Astrocyte of the hippocampus (primary cell): ENCODE measurements around the gene ZSWIM4.

ENCODE experiments used
- DNase-seq: peaks from one replicate; pipeline ENCODE4 v3.0.0; 2011; ENCODE audit warnings: low read depth, low spot score

ZSWIM4 gene

DNA sequence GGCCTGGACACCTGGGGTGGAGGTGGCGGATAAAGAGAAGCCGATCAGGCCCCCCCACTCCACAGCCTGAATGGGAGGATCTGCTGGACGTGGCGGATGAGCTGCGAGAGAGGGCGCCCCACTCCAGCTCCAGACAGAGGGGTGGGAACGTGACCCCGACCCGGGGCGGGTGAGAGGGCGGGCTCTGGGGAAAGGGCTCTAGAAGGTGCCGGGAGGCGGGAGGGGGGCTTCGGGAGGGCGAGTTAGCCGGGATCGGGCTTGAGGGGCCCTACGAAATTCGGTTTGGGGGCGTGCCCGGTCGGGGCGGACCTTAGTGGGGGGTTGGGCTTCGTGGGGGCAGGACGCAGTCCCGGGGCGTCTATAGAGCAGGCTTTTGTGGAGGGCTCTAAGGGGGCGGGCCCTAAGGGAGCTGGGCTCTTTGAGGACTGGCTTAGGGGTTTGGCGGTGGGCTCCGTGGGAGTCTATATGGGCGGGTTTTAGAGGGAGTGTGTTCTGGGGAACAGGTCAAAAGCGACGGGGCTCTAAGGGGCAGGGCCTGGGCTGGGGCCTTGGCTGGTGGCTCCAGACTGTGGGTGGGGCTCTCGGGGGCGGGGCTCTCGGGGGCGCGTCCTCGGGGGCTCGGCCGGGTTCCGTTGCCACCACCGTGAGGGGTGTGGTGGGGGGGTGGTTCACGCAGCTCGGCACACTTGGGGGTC is 77.6 kb downstream of the ZSWIM4 start:
- peak; percentile 26 for DNase-seq

DNA sequence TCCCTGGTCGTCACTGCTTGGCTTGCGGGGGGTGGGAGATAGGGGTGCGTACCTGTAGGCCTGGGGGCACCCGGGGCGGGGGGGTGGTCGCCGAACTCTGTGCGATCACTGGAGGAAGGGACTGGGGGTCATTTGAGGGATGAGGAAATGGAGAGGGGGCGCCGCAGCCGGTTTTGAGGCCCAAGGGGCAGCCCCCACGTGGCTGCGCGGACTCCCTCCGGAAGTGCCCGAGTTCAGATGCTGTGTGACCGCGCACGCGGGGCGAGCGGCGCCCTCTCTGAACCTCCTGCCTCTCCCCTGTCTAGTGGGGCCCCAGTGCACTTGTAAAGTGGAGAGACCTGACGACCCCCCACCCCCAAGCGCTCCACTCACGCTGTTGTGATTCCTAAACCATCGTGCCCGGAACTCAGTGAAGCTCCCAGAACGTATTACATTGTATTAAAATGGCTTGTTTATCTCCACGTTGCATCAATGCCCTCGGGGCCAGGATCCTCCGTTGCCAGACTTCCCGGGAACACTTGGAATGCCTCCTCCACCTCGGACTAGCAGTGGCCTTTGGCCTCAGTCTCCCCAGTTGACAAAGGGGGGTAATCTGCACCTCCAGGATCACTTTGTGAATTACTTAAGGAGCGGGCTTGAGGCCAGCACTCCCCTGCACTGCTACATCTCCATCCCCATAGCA is 78.7 kb downstream of the ZSWIM4 start:
- no peak for DNase-seq

DNA sequence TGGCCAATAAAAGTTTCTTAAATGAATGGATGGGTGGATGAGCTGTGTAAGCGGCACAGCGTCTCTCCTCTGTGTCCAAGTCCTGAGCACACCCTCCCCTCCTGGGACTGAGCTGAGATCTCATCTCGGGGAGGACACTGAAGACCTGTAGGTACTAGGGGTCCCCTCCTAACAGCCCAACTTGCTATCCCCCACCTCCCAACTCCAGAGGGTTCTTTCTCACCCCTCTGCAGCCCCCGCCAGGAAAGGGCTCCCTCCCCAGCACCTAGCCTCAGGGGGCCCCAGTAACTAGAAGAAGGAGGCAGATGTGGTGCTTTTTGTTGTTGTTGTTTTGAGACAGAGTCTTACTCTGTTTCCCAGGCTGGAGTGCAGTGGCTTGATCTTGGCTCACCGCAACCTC is 80.6 kb downstream of the ZSWIM4 start:
- DNase-seq, result no peak

DNA sequence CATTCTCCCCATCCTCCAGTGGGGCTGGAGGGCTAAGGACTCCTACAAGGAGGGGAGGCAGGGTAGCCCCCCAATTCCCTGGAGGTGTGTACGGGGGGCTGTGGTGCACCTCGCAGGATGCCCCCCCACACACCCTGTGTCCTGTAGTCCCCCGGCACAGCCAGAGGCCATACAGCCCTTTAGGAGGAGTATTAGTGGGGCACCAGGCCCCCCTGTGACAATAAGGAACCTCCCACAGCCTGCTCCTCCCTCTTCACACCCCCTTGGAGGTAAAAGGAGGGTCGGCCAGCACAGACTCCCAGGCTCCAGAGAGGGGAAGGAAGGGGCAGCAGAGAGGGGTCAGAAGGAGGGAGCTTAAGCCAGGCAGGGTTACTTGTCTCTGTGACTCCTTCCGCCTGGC is 81.6 kb downstream of the ZSWIM4 start, which contains the start of gene NANOS3:
NANOS3 (plus strand) TSS at position 301 of the 400 bp plus-strand sequence. CDS start 115 bp downstream, outside the sequence.
- DNase-seq, result no peak

DNA sequence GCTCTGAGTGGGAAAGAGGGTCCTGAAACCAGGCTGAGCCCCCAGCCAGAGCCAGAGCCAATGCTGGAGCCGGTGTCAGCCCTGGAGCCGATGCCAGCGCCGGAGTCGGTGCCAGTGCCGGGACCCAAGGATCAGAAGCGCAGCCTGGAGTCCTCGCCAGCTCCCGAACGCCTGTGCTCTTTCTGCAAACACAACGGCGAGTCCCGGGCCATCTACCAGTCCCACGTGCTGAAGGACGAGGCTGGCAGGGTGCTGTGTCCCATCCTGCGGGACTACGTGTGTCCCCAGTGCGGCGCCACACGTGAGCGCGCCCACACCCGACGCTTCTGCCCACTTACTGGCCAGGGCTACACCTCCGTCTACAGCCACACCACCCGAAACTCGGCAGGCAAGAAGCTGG is 82.1 kb downstream of the ZSWIM4 start:
- DNase-seq, result no peak

DNA sequence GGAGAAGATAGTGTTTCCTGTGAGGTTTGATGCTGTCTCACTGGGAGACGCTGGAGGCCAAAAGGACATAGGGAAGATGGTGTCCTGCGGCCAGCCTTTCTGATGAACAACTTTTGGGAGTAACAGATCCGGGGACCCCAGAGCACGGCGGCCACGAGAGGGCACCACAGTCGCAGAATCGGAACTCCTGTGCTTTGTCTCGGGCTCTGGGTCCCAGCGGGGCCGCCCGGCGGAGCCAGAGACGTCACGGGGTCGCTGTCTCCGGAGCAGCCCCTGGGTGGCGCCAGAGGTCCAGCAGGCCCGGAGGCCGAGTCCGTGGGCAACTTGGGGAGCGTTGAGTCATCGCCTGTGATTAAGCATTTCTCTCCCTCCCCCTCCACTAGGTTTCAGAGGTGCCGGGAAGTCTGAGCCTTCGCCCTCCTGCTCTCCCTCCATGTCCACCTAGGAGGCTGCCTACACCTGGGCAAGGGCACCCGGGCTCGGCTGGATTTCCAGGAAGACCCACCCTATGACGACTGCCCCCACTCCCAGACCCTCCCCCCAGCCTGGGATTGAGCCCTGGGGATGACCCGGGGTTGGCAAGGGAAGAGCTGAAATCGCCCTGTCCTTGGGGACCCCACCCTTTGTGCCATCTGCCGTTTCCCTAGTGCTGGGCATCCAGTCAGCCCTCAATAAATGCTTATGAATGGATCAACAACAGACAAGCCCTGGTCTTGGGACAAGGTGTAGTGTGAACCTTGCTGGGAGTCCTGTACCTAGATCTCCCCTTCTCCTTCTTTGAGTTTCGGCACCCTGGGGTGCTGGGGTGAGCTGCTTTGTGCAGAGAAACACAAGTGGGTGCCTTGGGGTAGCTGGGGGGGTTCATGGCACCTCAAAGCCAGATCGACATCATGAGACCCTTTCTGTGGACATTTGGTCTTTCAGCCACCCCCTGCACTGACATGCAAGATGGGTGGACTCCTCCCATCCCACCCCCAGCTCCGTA is 85.1 kb downstream of the ZSWIM4 start:
- peak; percentile 99 for DNase-seq

DNA sequence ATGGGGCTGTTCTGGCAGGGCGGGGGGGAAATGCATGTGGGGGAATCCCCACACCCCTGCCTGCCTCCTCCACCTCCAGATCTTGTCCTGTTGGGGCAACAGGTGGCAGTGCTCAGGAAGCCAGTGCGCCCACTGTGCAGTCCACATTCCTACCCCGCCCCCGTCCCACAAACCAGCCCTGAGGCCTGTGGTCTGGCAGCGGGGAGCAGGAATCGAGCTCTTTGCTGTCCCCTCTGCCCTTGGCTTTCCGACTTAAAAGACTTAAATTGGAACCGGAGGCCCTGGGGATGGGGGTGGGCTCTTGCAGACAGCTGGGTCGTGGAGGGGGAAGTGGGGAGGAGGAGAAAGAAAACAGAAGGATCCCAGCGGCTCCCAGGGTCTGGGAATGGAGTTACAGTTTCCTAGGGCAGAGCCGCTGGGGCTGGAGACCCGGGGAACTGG is 86.0 kb downstream of the ZSWIM4 start:
- peak; percentile 80 for DNase-seq
